HG03280 (cell line): ENCODE measurements around the gene ENTPD2.
"Not testable (repeated sequence)": the region's sequence is repeated elsewhere in the genome, so short reads cannot be mapped to it uniquely, and the experiment has no call there.

Source experiments
- ATAC-seq: cut with Tn5 transposase; IDR thresholded peaks from one replicate; pipeline ENCODE4 v1.9.1; 2021; ENCODE audit warnings: mild to moderate bottlenecking, moderate library complexity; ENCODE audit not compliant: unreplicated experiment

The ENTPD2 gene

DNA sequence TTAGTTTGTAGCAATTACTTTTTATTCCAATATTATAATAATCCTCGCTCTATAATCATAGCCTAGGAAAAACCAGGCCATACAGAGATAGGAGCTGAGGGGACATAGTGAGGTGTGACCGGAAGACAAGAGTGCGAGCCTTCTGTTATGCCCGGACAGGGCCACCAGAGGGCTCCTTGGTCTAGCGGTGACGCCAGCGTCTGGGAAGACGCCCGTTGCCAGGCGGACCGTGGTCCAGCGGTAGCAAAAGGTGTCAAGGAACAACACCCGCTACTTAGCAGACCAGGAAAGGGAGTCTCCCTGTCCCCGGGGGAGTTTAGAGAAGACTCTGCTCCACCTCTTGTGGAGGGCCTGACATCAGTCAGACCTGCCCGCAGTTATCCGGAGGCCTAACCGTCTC is 49.6 kb downstream of the ENTPD2 start:
- ATAC-seq = not testable (repeated sequence)

- no peak for ATAC-seq
Observed at GRCh38 chr9:137002646-137003041, 51.2 kb downstream of the ENTPD2 start.

DNA sequence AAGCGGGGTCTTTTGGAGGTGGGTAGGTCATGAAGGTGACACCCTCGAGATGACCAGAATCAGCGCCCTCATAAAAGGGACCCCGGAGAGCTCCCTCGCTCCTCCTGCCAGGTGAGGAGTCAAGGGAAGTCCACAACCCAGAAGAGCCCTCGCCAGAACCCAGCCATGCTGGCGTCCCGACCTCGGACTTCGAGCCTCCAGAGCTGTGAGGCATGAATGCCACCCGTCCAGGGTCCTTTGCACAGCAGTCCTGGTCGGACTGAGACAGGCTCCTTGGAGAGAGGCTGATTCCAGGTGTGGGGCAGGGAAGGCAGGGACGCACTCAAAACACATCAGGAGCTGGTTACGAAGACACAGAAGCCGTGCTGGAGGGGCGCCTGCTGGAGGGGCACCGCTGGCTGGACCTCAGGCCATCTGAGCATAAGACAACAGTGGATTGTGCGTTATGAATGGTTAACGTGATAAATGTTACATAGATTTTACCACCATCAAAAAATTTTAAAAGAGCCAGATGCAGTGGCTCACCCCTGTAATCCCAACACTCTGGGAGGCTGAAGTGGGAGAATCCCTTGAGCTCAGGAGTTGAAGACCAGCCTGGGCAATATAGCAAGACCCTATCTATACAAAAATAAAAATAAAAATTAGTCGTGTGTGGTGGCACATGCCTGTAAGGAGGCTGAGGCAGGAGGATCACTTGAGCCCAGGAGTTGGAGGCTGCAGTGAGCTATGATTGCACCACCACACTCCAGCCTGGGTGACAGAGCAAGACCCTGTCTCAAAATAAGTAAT is 51.8 kb downstream of the ENTPD2 start:
- ATAC-seq = no peak

DNA sequence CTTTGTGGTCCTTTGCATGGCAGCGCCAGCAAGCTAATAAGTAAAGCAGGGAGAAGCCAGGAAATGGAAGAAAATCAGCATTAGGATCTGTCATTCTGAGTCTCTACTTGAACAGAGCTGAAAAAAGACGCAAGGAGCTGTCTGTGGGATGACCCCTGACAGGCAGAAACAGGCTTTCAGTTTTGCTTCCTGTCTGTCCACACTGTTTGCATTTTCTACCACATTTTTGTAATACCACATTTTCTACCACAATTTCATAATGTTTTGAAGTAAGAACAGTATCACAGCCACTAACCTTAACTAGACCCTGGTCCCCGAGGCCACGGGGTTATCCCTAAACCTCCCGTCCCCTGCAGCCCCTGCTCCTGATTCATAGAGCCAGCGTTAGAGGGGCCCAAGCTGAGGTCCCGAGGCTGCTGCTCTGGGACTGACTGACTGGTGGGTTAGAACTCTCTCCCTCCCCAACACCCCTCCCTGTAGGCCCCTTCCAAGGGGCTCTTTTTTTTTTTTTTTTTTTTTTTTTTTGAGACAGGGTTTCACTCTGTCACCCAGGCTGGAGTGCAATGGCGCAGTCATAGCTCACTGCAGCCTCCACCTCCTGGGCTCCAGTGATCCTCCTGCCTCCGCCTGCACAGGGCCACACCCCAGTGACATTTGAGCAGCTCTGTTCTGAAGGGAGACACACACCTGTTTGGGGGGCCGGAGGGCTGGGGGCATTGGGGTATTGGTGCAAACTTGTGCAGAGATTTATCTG is 53.5 kb downstream of the ENTPD2 start:
- ATAC-seq = peak; percentile 70
